Activated CD8-positive, alpha-beta T cell treated with anti-CD3 and anti-CD28 coated beads, Interleukin-2, amount 10 ng/mL, durations not matched to agents 7 days and 5 days (primary cell): ENCODE data around the gene RBCK1. TPM values are rescaled to one million over a fixed set of nuclear protein-coding genes. Genes with fewer than 3 reads are reported as not detected.

Experiments used
- ATAC-seq: fragments of 150-1000 bp; cut with Tn5 transposase; one replicate; pipeline ENCODE4 v1.10.0; 2021; ENCODE audit warnings: moderate library complexity
- CTCF ChIA-PET: fragments of 350-600 bp; sonication (Branson Sonifier 250); formaldehyde crosslinking; loops from one replicate; lab custom pipeline; 2021; ENCODE audit warnings: antibody characterized with exemption; lab: Charles Lee
- POLR2A ChIA-PET: fragments of 350-600 bp; sonication (Branson Sonifier 250); formaldehyde crosslinking; loops from one replicate; lab custom pipeline; 2021; ENCODE audit warnings: antibody characterized with exemption; lab: Charles Lee
- DNase-seq: peaks from one replicate; pipeline ENCODE4 v3.0.0-alpha.2; 2020
- H3K27ac Mint-ChIP-seq: one replicate; pipeline ENCODE4 v1.8.0; 2021; ENCODE audit warnings: mild to moderate bottlenecking, mixed read lengths
- H3K27me3 Mint-ChIP-seq: one replicate; pipeline ENCODE4 v1.8.0; 2021; ENCODE audit warnings: low read depth, mixed read lengths
- H3K36me3 Mint-ChIP-seq: one replicate; pipeline ENCODE4 v1.8.0; 2021; ENCODE audit warnings: low read depth, mixed read lengths
- H3K4me1 Mint-ChIP-seq: one replicate; pipeline ENCODE4 v1.8.0; 2021; ENCODE audit warnings: low read depth, mixed read lengths
- H3K4me3 Mint-ChIP-seq: one replicate; pipeline ENCODE4 v1.8.0; 2021; ENCODE audit warnings: mild to moderate bottlenecking, mixed read lengths
- H3K9me3 Mint-ChIP-seq: one replicate; pipeline ENCODE4 v1.8.0; 2022; ENCODE audit warnings: mixed read lengths; ENCODE audit not compliant: insufficient read depth
- total RNA-seq, 2 experiments: library from RNA; stranded (reverse); gene quantifications; one replicate each; pipeline ENCODE4 v1.2.3, GENCODE V29; 2021

The RBCK1 gene
- 100 to 1,000 TPM; 135 to 149 TPM for total RNA-seq

DNA sequence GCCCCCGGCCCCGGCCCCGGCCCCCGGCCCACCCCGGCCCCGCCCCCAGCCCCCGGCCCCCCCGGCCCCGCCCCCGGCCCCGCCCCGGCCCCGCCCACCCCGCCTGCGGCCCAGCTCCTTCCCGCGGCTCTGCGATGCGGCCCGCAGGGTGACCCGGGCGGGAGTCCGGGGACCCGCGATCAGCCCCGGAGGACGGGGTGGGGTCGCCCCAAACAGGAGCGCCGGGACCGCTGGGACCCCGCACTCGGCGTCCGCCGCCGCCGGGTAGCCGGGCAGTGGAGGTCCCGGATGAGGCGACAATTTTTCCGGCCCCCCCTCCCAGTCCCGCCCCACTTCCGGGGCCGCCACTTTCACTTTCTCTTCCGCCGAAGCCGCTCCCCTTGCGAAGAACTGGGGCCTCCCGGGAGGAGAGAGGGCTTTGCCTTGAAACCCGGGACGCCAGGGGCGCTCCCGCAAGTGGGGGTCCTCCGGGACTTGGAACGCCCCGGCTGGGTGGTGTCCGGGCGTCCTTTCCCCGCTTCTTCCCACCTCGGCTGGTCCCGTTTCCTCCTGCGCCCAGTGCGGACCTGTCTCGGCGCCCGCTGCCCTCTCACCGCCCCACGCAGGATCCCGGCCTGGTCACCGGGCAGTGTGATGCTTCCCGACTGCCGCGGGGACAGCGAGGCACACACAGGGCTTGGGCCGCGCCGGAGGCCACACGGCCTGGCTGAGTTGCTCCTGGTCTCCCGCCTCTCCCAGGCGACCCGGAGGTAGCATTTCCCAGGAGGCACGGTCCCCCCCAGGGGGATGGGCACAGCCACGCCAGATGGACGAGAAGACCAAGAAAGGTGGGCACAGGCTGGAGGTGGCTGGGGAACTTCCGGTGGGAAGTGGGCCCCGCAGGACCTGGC is at the start of gene RBCK1:
TSS of gene RBCK1 (plus strand) at position 347 of the 890 bp plus-strand sequence. CDS start at position 806, 459 bp downstream.
- Mint-ChIP-seq H3K9me3 (no peaks in the 10 kb centered on the region), H3K36me3 (peaks cover 44% of the 10 kb centered on the region), H3K27ac (peak within 1 kb of the TSS; percentile 98), H3K4me1 (peaks cover 56% of the 10 kb centered on the region), H3K27me3 (no peaks in the 10 kb centered on the region), H3K4me3 (peak within 1 kb of the TSS; percentile 98)
- peak; percentile 93 for DNase-seq
- ChIA-PET CTCF (interaction anchor here (0.8 to 2.2 kb wide), 14 partner anchors 10 to 84 kb away, joined by 3 to 15 read pairs (median 6); partner anchors contain the start of gene SOX12), POLR2A (interaction anchor here (0.6 to 1.5 kb wide), 19 partner anchors 9 to 153 kb away, joined by 3 to 14 read pairs (median 3); partner anchors contain the start of genes CSNK2A1, SOX12 and TRIB3)
- peak; percentile 80 for ATAC-seq

- ChIA-PET POLR2A (no interaction called here), CTCF (interaction anchor here (1.0 kb wide), 1 partner anchor 49 kb away, joined by 4 read pairs; no protein-coding TSS in a partner anchor)
- no peaks in the 10 kb centered on the region for H3K36me3 Mint-ChIP-seq
- H3K9me3 Mint-ChIP-seq: no peaks in the 10 kb centered on the region
- ATAC-seq (no peak), DNase-seq (no peak)
- H3K4me3 Mint-ChIP-seq: no peak overlapping the region
- H3K27me3 Mint-ChIP-seq: peaks cover 13% of the 10 kb centered on the region
- H3K27ac Mint-ChIP-seq: no peak overlapping the region
- peaks cover 18% of the 10 kb centered on the region for H3K4me1 Mint-ChIP-seq
Measured at GRCh38 chr20:358891-359555, 49.1 kb upstream of the RBCK1 start.

DNA sequence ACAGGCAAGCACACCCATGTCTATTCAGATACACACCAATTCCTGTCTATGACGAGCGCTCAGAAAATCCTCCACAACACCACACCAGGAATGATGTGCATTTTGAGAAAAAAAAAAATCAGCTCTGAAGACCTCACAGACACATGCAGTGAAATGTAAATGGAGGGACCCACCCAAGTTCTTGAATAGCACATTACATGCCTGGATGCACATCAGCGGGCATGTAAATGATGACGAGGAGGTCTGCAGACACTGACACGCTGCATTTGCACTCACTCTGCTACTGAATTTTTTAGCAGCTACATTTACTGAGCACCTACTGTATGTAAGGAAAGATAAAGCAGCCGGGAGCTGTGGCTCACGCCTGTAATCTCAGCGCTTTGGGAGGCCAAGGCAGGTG is 46.5 kb upstream of the RBCK1 start:
- Mint-ChIP-seq H3K4me1 (peaks cover 36% of the 10 kb centered on the region), H3K27me3 (peaks cover 13% of the 10 kb centered on the region), H3K9me3 (no peaks in the 10 kb centered on the region), H3K4me3 (no peak overlapping the region), H3K36me3 (no peaks in the 10 kb centered on the region), H3K27ac (no peak overlapping the region)
- ChIA-PET CTCF (interaction anchor here (1.4 to 3.2 kb wide), 3 partner anchors 11 to 285 kb away, joined by 3 to 10 read pairs (median 3); no protein-coding TSS in a partner anchor), POLR2A (interaction anchor here (1.4 kb wide), 1 partner anchor 10 kb away, joined by 3 read pairs; no protein-coding TSS in a partner anchor)
- DNase-seq (no peak), ATAC-seq (no peak)

- H3K4me3 Mint-ChIP-seq: no peak overlapping the region
- H3K27me3 Mint-ChIP-seq: peaks cover 13% of the 10 kb centered on the region
- ATAC-seq: peak; percentile 49
- ChIA-PET CTCF (interaction anchor here (0.7 to 3.2 kb wide), 9 partner anchors 10 to 284 kb away, joined by 3 to 10 read pairs (median 3); no protein-coding TSS in a partner anchor), POLR2A (interaction anchor here (0.6 to 1.4 kb wide), 3 partner anchors 9 to 19 kb away, joined by 3 to 4 read pairs (median 4); no protein-coding TSS in a partner anchor)
- H3K36me3 Mint-ChIP-seq: no peaks in the 10 kb centered on the region
- peak; percentile 67 for DNase-seq
- H3K9me3 Mint-ChIP-seq: no peaks in the 10 kb centered on the region
- peak overlapping the region; percentile 28 for H3K27ac Mint-ChIP-seq
- peaks cover 42% of the 10 kb centered on the region for H3K4me1 Mint-ChIP-seq
Measured at GRCh38 chr20:362271-363254, 45.5 kb upstream of the RBCK1 start.

DNA sequence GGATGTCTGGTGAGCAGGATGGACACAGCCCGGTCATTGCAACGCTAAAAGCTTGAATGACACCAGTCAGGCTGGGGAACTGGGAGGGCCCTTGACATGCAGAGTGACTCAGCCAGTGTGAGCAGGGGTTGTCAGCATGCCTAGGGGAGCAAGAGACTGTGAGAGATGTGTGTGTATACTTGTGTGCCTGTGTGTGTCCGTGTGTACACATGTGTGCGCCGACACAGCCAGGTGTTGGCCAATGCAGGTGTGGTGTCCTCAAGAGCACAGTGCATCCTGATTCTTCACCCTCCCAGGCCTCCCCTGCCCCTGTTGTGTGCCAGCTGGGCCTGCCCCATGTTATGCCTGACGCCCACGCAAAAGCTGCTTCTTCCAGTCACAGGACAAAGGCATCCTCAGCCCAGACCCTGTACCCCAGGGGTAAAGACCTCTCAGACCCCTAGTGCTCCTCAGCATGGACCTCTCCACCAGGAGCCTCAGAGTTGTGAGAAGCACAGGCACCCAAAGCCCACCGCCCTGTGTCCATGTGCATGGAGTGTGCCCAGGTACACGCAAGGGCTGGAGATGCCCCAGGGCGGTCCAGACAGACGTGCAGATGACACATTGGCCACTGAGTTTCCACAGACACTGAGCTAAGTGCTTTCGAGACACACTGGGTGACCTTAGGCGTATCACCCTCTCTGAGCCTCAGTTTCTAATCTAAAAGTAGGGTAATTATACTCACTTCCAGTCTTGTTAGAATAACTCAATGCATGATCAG is 44.6 kb upstream of the RBCK1 start:
- Mint-ChIP-seq H3K9me3 (no peaks in the 10 kb centered on the region), H3K27me3 (peaks cover 13% of the 10 kb centered on the region), H3K4me3 (no peak overlapping the region), H3K36me3 (no peaks in the 10 kb centered on the region), H3K4me1 (peaks cover 46% of the 10 kb centered on the region), H3K27ac (no peak overlapping the region)
- POLR2A ChIA-PET: interaction anchor here (1.3 kb wide), 1 partner anchor 9 kb away, joined by 4 read pairs; no protein-coding TSS in a partner anchor
- no peak for ATAC-seq
- CTCF ChIA-PET: interaction anchor here (0.7 to 3.2 kb wide), 8 partner anchors 10 to 282 kb away, joined by 3 to 10 read pairs (median 3); no protein-coding TSS in a partner anchor
- DNase-seq: no peak

DNA sequence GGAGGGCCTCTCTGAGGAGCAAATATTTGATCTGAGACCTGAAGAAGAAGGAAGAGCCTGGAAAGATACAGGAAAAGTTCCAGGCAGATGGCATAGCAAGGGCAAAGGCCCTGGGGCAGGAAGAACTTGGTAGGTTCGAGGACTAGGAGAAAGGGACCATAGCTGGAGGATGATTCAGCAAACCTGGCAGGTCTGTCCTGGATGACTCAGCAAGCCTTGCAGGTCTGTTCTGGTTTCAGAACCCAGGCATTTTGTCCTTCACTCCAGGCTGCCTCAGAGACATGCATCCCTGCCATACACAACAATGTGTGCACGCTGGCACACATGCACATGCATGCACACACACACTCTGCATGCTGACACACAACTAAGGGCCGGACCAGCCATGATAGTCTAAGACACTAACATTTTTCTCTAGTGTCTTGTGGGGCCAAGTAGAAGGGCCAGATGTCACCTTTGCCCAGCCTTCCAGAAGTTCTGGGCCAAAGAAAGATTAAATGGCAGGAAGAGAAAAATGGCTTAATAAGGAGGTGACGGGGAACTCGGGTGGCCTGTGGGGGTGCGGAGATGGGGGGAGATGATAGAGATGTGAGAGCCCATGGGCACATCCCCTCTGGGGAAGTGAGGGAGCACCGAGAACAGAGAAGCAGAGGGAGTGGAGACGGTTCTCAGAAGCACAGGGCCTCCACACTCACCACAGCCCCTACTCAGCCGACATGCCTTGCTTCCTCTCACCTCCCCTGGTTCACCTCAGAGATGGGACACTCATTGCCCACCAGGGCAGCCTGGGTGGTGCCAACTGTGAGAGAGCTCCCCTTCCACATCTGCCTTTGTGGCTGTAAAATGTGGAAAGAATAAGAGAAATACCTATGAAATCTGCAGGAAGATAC is 42.9 kb upstream of the RBCK1 start:
- Mint-ChIP-seq H3K27me3 (peaks cover 8% of the 10 kb centered on the region), H3K4me1 (peaks cover 52% of the 10 kb centered on the region), H3K27ac (peak overlapping the region; percentile 86), H3K9me3 (no peaks in the 10 kb centered on the region), H3K36me3 (no peaks in the 10 kb centered on the region), H3K4me3 (peak overlapping the region; percentile 51)
- DNase-seq: peak; percentile 42
- POLR2A ChIA-PET: interaction anchor here (1.0 kb wide), 1 partner anchor 8 kb away, joined by 3 read pairs; no protein-coding TSS in a partner anchor
- CTCF ChIA-PET: no interaction called here
- ATAC-seq: peak; percentile 63

DNA sequence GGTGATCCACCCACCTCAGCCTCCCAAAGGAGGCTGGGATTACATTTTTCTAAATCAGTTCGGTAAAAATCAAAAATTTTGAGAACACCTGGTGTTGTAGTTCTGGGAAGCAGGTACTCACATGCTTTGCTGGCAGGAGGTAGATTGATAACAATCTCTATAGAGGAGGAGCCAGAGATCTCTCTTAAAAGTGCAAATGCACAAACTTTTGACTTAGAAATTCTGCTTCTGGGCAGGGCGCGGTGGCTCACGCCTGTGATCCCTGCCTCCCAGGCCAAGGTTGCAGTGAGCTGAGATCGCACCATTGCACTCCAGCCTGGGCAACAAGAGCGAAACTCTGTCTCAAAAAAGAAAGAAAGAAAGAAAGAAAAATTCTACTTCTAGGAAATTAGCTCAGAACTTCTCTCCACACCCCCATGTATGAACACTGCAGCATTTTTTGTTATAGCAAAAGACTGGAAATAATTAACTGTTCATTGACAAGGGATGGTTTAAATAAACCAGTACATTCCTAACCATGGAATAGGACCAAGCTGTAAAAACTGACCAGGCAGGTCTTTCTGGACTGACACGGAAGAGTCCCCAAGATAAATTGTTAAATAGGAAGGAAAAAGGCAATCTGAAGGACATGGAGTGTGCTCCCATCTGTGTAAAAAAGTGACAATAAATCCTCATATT is 41.9 kb upstream of the RBCK1 start:
- ATAC-seq: peak; percentile 43
- H3K9me3 Mint-ChIP-seq: no peaks in the 10 kb centered on the region
- peak overlapping the region; percentile 49 for H3K4me3 Mint-ChIP-seq
- no peak for DNase-seq
- CTCF ChIA-PET: interaction anchor here (0.9 to 1.4 kb wide), 6 partner anchors 11 to 100 kb away, joined by 3 to 4 read pairs (median 3); no protein-coding TSS in a partner anchor
- peak overlapping the region; percentile 68 for H3K27ac Mint-ChIP-seq
- H3K4me1 Mint-ChIP-seq: peaks cover 54% of the 10 kb centered on the region
- H3K27me3 Mint-ChIP-seq: peaks cover 3% of the 10 kb centered on the region
- no peaks in the 10 kb centered on the region for H3K36me3 Mint-ChIP-seq
- POLR2A ChIA-PET: interaction anchor here (1.2 kb wide), 1 partner anchor 41 kb away, joined by 3 read pairs; no protein-coding TSS in a partner anchor

GRCh38 chr20:366719-367485 is 41.2 kb upstream of the RBCK1 start:
- Mint-ChIP-seq H3K4me1 (peaks cover 61% of the 10 kb centered on the region), H3K27me3 (no peaks in the 10 kb centered on the region), H3K27ac (peak overlapping the region; percentile 68), H3K36me3 (no peaks in the 10 kb centered on the region), H3K9me3 (no peaks in the 10 kb centered on the region), H3K4me3 (no peak overlapping the region)
- no peak for DNase-seq
- CTCF ChIA-PET: interaction anchor here (0.9 to 1.4 kb wide), 6 partner anchors 12 to 100 kb away, joined by 3 to 4 read pairs (median 3); no protein-coding TSS in a partner anchor
- POLR2A ChIA-PET: interaction anchor here (0.6 to 1.2 kb wide), 3 partner anchors 36 to 149 kb away, joined by 3 to 4 read pairs (median 3); no protein-coding TSS in a partner anchor
- ATAC-seq: no peak
